Neutrophil (primary cell): ENCODE measurements around the gene GBP1.

Experiments used
- H3K27ac ChIP-seq: fragments of 200-600 bp; sonication (generic); 2 replicates; pipeline ENCODE4 v1.5.1; 2016; ENCODE audit warnings: mild to moderate bottlenecking, moderate library complexity
- H3K27me3 ChIP-seq: fragments of 200-600 bp; sonication (generic); 2 replicates; pipeline ENCODE4 v1.6.0; 2016; ENCODE audit warnings: mild to moderate bottlenecking
- H3K36me3 ChIP-seq: fragments of 200-600 bp; sonication (generic); 2 replicates; pipeline ENCODE4 v1.5.1; 2017
- H3K4me1 ChIP-seq, 2 experiments: fragments of 200-600 bp in 1 of 2; sonication (generic) in 1 of 2; 1 replicate in 1 of 2; 2 replicates in 1 of 2; pipeline versions ENCODE4 v1.5.1 to v1.6.1; 2013 to 2016; ENCODE audit warnings: low read depth in 1 of 2, low read length in 1 of 2, mild to moderate bottlenecking in 1 of 2, moderate library complexity in 1 of 2; ENCODE audit not compliant: control insufficient read depth in 1 of 2, insufficient read depth in 1 of 2
- H3K4me3 ChIP-seq, 2 experiments: fragments of 200-600 bp in 1 of 2; sonication (generic) in 1 of 2; 1 replicate in 1 of 2; 2 replicates in 1 of 2; pipeline ENCODE4 v1.5.1; 2013 to 2016; ENCODE audit warnings: low read depth in 1 of 2, low read length in 1 of 2, mild to moderate bottlenecking in 1 of 2, moderate library complexity in 1 of 2
- H3K9me3 ChIP-seq: fragments of 200-600 bp; sonication (generic); 2 replicates; pipeline ENCODE4 v1.5.1; 2016
- TF ChIP-seq, protein P1 (sequence below): fragments of 200-600 bp; sonication (generic); IDR thresholded peaks from 2 replicates; pipeline ENCODE4 v1.5.1; 2016; ENCODE audit warnings: antibody characterized with exemption

GBP1 gene

DNA sequence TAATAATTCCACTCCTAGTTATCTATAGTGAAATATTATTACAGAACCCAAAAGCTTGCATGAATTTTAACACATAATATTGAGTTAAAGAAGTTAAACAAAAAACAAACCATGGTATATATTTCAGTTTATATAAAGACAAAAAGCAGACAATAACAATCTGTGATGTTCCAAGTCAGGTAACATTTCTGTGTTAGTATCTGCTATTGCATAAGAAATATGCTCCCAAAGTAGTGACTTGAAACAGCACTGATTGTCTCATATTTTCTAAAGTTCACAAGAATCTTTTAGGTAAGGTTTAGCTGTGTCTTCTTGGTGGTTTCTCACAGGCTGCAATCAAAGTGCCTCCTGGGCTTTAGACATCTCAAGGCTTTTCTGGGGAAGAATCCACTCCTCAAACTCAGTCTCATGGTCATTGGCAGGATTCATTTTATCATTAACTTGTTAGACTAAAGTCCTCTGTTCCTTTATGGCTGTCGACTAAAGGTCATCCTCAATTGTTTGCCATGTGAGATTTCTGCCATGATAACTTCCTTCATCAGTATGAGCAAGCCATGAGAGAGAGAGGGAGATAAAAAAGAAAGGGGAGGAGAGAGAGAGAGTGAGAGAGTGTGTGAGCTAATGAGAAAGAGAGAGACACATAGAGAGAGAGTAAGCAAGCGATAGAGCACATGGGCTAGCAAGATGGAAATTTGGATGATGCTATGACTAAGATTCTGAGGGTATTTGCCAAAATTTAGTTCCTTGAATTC lies 19.9 kb downstream of the GBP1 start:
- no peaks in the 10 kb centered on the region for H3K9me3 ChIP-seq
- no peaks in the 10 kb centered on the region for H3K36me3 ChIP-seq
- no peaks in the 10 kb centered on the region for H3K4me1 ChIP-seq
- TF ChIP-seq, protein P1, sequence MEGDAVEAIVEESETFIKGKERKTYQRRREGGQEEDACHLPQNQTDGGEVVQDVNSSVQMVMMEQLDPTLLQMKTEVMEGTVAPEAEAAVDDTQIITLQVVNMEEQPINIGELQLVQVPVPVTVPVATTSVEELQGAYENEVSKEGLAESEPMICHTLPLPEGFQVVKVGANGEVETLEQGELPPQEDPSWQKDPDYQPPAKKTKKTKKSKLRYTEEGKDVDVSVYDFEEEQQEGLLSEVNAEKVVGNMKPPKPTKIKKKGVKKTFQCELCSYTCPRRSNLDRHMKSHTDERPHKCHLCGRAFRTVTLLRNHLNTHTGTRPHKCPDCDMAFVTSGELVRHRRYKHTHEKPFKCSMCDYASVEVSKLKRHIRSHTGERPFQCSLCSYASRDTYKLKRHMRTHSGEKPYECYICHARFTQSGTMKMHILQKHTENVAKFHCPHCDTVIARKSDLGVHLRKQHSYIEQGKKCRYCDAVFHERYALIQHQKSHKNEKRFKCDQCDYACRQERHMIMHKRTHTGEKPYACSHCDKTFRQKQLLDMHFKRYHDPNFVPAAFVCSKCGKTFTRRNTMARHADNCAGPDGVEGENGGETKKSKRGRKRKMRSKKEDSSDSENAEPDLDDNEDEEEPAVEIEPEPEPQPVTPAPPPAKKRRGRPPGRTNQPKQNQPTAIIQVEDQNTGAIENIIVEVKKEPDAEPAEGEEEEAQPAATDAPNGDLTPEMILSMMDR: no peak
- no peak overlapping the region for H3K27ac ChIP-seq
- H3K4me3 ChIP-seq: no peak overlapping the region
- H3K27me3 ChIP-seq: no peaks in the 10 kb centered on the region

DNA sequence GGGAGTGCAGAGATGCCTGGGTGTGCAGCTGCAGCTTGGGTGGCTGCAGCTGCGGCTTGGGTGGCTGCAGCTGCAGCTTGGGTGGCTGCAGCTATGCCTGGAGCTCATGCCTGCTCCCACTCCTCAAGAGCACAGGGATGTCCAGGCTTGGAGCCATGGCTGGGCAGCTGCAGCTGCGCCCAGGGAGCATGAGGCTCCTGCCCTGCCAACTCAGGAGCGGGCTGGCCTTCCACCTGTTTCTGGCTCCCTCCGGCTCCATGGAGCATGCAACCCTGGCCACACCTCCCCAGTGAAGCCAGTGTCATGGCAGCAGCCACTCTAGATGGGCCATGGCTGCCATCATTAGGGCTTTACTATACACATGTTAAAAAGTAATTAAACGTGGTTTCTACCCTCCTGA lies 21.1 kb downstream of the GBP1 start:
- Histone ChIP-seq H3K36me3 (no peaks in the 10 kb centered on the region), H3K4me1 (no peaks in the 10 kb centered on the region), H3K27me3 (no peaks in the 10 kb centered on the region), H3K27ac (no peak overlapping the region), H3K4me3 (no peak overlapping the region), H3K9me3 (no peaks in the 10 kb centered on the region)
- TF ChIP-seq, protein P1: no peak

DNA sequence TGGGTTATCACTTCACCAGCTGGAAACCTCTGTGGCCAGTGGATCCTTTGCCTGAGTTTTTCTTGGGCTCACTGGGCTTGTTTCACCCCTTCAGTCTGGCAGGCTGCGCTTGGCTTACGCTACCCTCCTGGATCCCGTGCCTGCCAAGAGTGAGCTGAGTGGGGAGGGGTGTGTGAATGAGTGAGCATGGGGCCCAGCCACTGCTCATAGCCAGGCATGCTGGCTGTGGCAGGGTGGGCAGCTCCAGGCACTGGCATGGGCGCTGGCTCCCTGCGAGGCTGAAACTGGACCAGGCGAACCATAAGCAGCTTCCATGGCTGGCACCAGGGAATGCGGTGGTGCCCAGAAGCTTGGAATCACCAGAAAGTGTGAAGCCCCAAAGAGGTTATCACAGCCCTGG lies 22.5 kb downstream of the GBP1 start:
- Histone ChIP-seq H3K4me1 (no peaks in the 10 kb centered on the region), H3K36me3 (no peaks in the 10 kb centered on the region), H3K27ac (no peak overlapping the region), H3K4me3 (no peak overlapping the region), H3K27me3 (no peaks in the 10 kb centered on the region), H3K9me3 (no peaks in the 10 kb centered on the region)
- TF ChIP-seq, protein P1: no peak

DNA sequence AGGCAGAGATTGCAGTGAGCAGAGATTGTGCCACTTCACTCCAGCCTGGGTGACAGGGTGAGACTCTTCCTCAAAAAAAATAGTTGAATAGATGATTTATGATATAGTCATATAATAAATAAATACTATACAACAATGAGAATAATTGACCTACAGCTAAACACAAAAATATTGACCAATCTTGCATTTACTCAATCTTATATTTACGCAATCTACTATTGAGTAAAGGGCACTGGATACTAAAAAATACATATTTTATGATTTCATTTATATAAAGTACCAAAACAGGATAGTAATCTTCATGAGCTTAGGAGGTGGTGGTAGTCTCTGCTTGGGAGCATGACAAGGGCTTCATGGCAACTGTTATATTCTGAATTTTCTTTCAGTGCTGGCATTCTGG lies 23.3 kb downstream of the GBP1 start:
- Histone ChIP-seq H3K9me3 (no peaks in the 10 kb centered on the region), H3K4me3 (no peak overlapping the region), H3K36me3 (no peaks in the 10 kb centered on the region), H3K27ac (no peak overlapping the region), H3K4me1 (no peaks in the 10 kb centered on the region), H3K27me3 (no peaks in the 10 kb centered on the region)
- TF ChIP-seq, protein P1: no peak

DNA sequence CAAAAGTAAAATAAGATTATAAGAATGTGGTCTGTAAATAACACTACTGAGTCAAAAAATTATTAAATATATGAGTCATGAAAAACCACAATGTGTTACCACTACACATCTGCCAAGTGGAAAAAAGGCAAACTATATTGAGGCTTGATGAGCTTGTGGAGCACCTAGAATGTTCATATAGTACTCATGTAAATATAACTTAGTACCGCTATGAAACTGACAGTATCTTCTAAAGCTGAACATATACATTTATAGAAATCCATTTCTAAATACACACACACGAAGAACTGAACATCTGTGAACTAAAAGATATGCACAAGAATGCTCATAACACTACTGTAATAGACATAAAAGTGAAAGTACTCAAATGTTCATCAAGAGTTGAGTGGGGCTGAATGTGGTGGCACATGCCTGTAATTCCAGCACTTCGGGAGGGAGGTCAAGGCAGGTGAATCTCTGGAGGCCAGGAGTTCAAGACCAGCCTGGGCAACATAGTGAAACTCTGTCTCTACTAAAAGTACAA lies 23.8 kb downstream of the GBP1 start:
- no peaks in the 10 kb centered on the region for H3K36me3 ChIP-seq
- H3K4me3 ChIP-seq: no peak overlapping the region
- H3K4me1 ChIP-seq: no peaks in the 10 kb centered on the region
- TF ChIP-seq, protein P1: no peak
- H3K27me3 ChIP-seq: no peaks in the 10 kb centered on the region
- no peak overlapping the region for H3K27ac ChIP-seq
- no peaks in the 10 kb centered on the region for H3K9me3 ChIP-seq
